HG03442 (cell line): ENCODE measurements around the gene ITGA7.

Experiments
- ATAC-seq: cut with Tn5 transposase; IDR thresholded peaks from one replicate; pipeline ENCODE4 v1.9.1; 2021; ENCODE audit warnings: mild to moderate bottlenecking, moderate library complexity; ENCODE audit not compliant: unreplicated experiment

The ITGA7 gene

GRCh38 chr12:55718624-55719275, 11.0 kb upstream of the ITGA7 start:
- ATAC-seq, result no peak

- no peak for ATAC-seq
Measured at GRCh38 chr12:55718015-55718414, 10.3 kb upstream of the ITGA7 start.

- no peak for ATAC-seq
Measured at GRCh38 chr12:55717011-55718007, 9.6 kb upstream of the ITGA7 start.

GRCh38 chr12:55716582-55716957, 8.9 kb upstream of the ITGA7 start:
- ATAC-seq, result no peak

GRCh38 chr12:55715833-55716581, 8.3 kb upstream of the ITGA7 start, which contains the start of gene BLOC1S1:
Gene BLOC1S1, plus strand, starts transcription at chr12:55716046. Its CDS starts 6 bp downstream, at chr12:55716052.
- ATAC-seq, result peak; percentile 88

- ATAC-seq, result no peak
Measured at GRCh38 chr12:55715169-55715764, 7.6 kb upstream of the ITGA7 start.

GRCh38 chr12:55713721-55714120, 6.0 kb upstream of the ITGA7 start:
- ATAC-seq, result no peak

GRCh38 chr12:55712700-55713415, 5.2 kb upstream of the ITGA7 start:
- ATAC-seq, result no peak

- no peak for ATAC-seq
Measured at GRCh38 chr12:55711786-55712553, 4.3 kb upstream of the ITGA7 start.

GRCh38 chr12:55708695-55709233, 1.1 kb upstream of the ITGA7 start:
- no peak for ATAC-seq

GRCh38 chr12:55707219-55707671, 459 bp downstream of the ITGA7 start:
- ATAC-seq, result peak; percentile 12

- ATAC-seq, result no peak
Measured at GRCh38 chr12:55706568-55707218, 1.0 kb downstream of the ITGA7 start.

GRCh38 chr12:55705782-55706402, 1.8 kb downstream of the ITGA7 start:
- no peak for ATAC-seq

- no peak for ATAC-seq
Measured at GRCh38 chr12:55704824-55705718, 2.6 kb downstream of the ITGA7 start.

- no peak for ATAC-seq
Measured at GRCh38 chr12:55703901-55704761, 3.6 kb downstream of the ITGA7 start.

GRCh38 chr12:55703288-55703687, 4.4 kb downstream of the ITGA7 start:
- ATAC-seq, result no peak
